Tibial nerve (tissue), 4 donors: ENCODE results near the gene NOS1. TPM values are rescaled to one million over a fixed set of nuclear protein-coding genes. Genes with fewer than 3 reads are reported as not detected.

Experiments
- DNase-seq, 2 donors: peaks; one replicate each; pipeline ENCODE4 v3.0.0-alpha.2; 2019; ENCODE audit warnings: low spot score in 2 of 2
- H3K27ac ChIP-seq, 4 donors: fragments of 200-600 bp; sonication (generic) in 3 of 4; one replicate each; pipeline ENCODE4 v1.5.1; 2017 to 2019; ENCODE audit warnings: mild to moderate bottlenecking in 1 of 4
- H3K27me3 ChIP-seq, 2 donors: fragments of 200-600 bp; sonication (generic) in 1 of 2; one replicate each; pipeline versions ENCODE4 v1.5.1 to v1.6.0; 2017 to 2019
- H3K36me3 ChIP-seq, 3 donors: fragments of 200-600 bp; sonication (generic); one replicate each; pipeline ENCODE4 v1.5.1; 2018 to 2019
- H3K4me1 ChIP-seq, 4 donors: fragments of 200-600 bp; sonication (generic) in 3 of 4; one replicate each; pipeline ENCODE4 v1.5.1; 2017 to 2019
- H3K4me3 ChIP-seq, 4 donors: fragments of 200-600 bp; sonication (generic) in 3 of 4; one replicate each; pipeline ENCODE4 v1.5.1; 2017 to 2019; ENCODE audit warnings: mild to moderate bottlenecking in 1 of 4, moderate library complexity in 1 of 4
- H3K9me3 ChIP-seq, 4 donors: fragments of 200-600 bp; sonication (generic) in 3 of 4; one replicate each; pipeline ENCODE4 v1.5.1; 2017 to 2019
- EP300 ChIP-seq, 2 donors: sonication (generic); formaldehyde crosslinking; IDR thresholded peaks; one replicate each; pipeline ENCODE4 v1.6.1; 2017; ENCODE audit warnings: antibody characterized with exemption in 2 of 2, mild to moderate bottlenecking in 1 of 2
- POLR2A ChIP-seq, 2 donors: fragments of 450-650 bp; IDR thresholded peaks; one replicate each; pipeline ENCODE4 v1.6.1; 2017; ENCODE audit warnings: antibody characterized with exemption in 2 of 2, mild to moderate bottlenecking in 2 of 2, moderate library complexity in 2 of 2
- WGBS, 2 donors: methylation state at CpG; one replicate each; pipeline ENCODE4 v1.1.5; 2018; 5-methylcytosine and 5-hydroxymethylcytosine counted together
- total RNA-seq, 4 donors: library from RNA; depleted of rRNA; stranded (reverse); fragments of >200 nt; gene quantifications; one replicate each; pipeline ENCODE4 v1.1.0, GENCODE V29; 2016
- TF ChIP-seq, protein P1 (sequence below), 5 experiments: fragments of 200-600 bp in 3 of 5; fragments of 450-650 bp in 2 of 5; sonication (generic) in 3 of 5; IDR thresholded peaks; one replicate each; pipeline ENCODE4 v1.5.1; 2016 to 2019; ENCODE audit warnings: antibody characterized with exemption in 5 of 5, mild to moderate bottlenecking in 3 of 5, moderate library complexity in 2 of 5

NOS1 gene
- total RNA-seq, 4 donors from 2014 or later = 6.9 to 32.4 (median 28.1) TPM

- H3K4me3 ChIP-seq = no peak overlapping the region
- no peak for TF ChIP-seq POLR2A (IDR thresholded peaks at IDR 0.05)
- TF ChIP-seq, protein P1, sequence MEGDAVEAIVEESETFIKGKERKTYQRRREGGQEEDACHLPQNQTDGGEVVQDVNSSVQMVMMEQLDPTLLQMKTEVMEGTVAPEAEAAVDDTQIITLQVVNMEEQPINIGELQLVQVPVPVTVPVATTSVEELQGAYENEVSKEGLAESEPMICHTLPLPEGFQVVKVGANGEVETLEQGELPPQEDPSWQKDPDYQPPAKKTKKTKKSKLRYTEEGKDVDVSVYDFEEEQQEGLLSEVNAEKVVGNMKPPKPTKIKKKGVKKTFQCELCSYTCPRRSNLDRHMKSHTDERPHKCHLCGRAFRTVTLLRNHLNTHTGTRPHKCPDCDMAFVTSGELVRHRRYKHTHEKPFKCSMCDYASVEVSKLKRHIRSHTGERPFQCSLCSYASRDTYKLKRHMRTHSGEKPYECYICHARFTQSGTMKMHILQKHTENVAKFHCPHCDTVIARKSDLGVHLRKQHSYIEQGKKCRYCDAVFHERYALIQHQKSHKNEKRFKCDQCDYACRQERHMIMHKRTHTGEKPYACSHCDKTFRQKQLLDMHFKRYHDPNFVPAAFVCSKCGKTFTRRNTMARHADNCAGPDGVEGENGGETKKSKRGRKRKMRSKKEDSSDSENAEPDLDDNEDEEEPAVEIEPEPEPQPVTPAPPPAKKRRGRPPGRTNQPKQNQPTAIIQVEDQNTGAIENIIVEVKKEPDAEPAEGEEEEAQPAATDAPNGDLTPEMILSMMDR (IDR thresholded peaks at IDR 0.05) = no peak
- no peak for TF ChIP-seq EP300 (IDR thresholded peaks at IDR 0.05)
- H3K27ac ChIP-seq = no peak overlapping the region
- WGBS, 2 donors = 90 to 93% methylated on average over 7 of the region's 7 CpGs
- no peak for DNase-seq
- no peaks in the 10 kb centered on the region for H3K4me1 ChIP-seq
- no peaks in the 10 kb centered on the region for H3K36me3 ChIP-seq
- H3K9me3 ChIP-seq = peaks cover 0 to 20% (median 0%) of the 10 kb centered on the region in 4 donors
- no peaks in the 10 kb centered on the region for H3K27me3 ChIP-seq
These were observed 63.2 kb downstream of the NOS1 start for GRCh38 chr12:117298191-117298590.

DNA sequence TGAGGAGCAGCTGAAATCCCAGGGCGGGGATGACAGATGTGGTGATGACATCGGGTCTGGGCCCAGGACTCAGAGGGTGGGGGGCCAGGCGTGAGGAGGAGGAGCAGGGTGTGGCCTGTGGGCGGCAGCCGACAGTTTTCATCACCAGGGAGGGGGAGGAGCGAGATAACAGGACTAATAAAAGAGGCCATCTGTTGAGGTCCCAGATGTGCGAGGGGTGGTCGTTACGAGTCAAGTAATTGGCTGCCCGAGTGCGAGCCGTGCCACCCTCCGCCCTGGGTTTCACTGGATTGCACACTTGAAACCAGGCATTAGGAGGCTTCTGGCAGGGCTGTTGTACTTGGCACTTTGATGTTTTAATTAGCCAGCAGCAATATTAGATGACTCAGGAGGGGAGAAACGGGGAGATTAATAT, 67.2 kb downstream of the NOS1 start:
- Histone ChIP-seq H3K9me3 (peaks cover 0 to 24% (median 0%) of the 10 kb centered on the region in 4 donors), H3K4me3 (no peak overlapping the region), H3K27ac (no peak overlapping the region), H3K4me1 (no peaks in the 10 kb centered on the region), H3K27me3 (no peaks in the 10 kb centered on the region), H3K36me3 (no peaks in the 10 kb centered on the region)
- no peak for DNase-seq
- WGBS, 2 donors = 6 to 11% methylated on average over 14 of the region's 14 CpGs
- TF ChIP-seq EP300 (IDR thresholded peaks at IDR 0.05) (no peak), POLR2A (IDR thresholded peaks at IDR 0.05) (no peak)
- TF ChIP-seq, protein P1 (IDR thresholded peaks at IDR 0.05) = no peak

DNA sequence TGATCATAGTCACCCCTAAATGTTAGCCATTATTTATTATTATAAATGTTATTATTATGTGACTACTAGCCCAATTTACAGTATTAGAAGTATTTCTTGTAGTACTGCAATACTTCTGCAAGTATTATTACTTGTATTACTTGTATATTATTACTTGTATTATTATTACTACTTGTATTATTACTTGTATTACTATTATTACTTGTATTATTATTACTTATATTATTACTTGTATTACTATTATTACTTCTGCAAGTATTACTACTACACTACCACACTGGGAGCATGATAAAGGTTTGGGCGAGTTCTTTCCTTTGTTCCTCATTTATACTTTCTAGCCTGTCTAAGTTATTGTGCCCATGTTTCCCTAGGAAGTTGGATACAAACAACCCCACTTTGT, 67.9 kb downstream of the NOS1 start:
- 58 to 83% methylated on average over 1 of the region's 1 CpG for WGBS, 2 donors
- H3K4me1 ChIP-seq = no peaks in the 10 kb centered on the region
- no peak overlapping the region for H3K4me3 ChIP-seq
- TF ChIP-seq, protein P1 (IDR thresholded peaks at IDR 0.05) = no peak
- TF ChIP-seq POLR2A (IDR thresholded peaks at IDR 0.05) (no peak), EP300 (IDR thresholded peaks at IDR 0.05) (no peak)
- no peaks in the 10 kb centered on the region for H3K27me3 ChIP-seq
- no peak for DNase-seq
- no peak overlapping the region for H3K27ac ChIP-seq
- peaks cover 0 to 27% (median 0%) of the 10 kb centered on the region in 4 donors for H3K9me3 ChIP-seq
- H3K36me3 ChIP-seq = no peaks in the 10 kb centered on the region

DNA sequence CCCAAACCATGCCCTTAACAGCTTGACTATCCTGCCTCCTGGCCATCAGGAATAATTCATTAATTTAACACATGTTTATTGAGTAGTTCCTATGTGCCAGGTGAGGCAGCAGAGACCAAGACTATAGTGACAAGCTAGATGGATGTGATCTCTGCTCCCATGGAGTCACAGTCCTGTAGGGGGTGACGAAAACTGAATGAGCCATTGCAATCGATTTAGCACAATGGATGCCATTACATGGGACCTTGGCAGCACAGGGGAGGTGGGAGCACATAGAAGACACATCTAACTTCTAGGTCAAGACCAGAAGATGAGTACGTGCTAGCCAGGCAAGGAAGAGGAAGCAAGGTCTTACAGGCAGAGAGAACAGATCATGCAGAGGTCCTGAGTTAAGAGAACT, 68.7 kb downstream of the NOS1 start:
- H3K27ac ChIP-seq = no peak overlapping the region
- DNase-seq = no peak
- TF ChIP-seq, protein P1 (IDR thresholded peaks at IDR 0.05) = no peak
- TF ChIP-seq EP300 (IDR thresholded peaks at IDR 0.05) (no peak), POLR2A (IDR thresholded peaks at IDR 0.05) (no peak)
- no peaks in the 10 kb centered on the region for H3K27me3 ChIP-seq
- no peaks in the 10 kb centered on the region for H3K36me3 ChIP-seq
- 87 to 88% methylated on average over 3 of the region's 3 CpGs for WGBS, 2 donors
- no peak overlapping the region for H3K4me3 ChIP-seq
- no peaks in the 10 kb centered on the region for H3K4me1 ChIP-seq
- peaks cover 0 to 26% (median 0%) of the 10 kb centered on the region in 4 donors for H3K9me3 ChIP-seq

DNA sequence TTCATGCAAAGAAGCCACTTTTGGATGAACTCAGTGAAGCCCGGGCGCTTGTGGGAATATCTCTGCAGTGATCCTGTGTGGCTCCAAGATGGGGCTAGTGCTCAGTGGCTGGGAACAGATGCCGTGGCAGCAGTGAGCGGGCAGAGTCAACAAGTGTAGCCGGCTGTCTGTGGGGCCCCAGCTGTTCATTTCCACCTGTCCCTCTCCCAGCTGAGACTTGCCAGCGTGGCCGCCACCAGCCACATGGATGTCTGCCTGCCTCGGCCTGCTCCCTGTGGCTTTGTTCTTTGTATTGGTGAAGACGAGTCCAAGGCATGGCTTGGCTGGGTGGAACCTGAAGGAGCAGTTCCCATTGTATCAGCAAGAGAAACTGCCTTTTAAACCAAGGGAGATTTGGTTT, 77.3 kb downstream of the NOS1 start:
- Histone ChIP-seq H3K27ac (no peak overlapping the region), H3K27me3 (no peaks in the 10 kb centered on the region), H3K36me3 (no peaks in the 10 kb centered on the region), H3K4me1 (no peaks in the 10 kb centered on the region), H3K9me3 (peaks cover 0 to 5% (median 0%) of the 10 kb centered on the region in 4 donors), H3K4me3 (no peak overlapping the region)
- DNase-seq = no peak
- no peak for TF ChIP-seq POLR2A (IDR thresholded peaks at IDR 0.05)
- TF ChIP-seq EP300 (IDR thresholded peaks at IDR 0.05) = no peak
- TF ChIP-seq, protein P1 (IDR thresholded peaks at IDR 0.05) = no peak
- WGBS, 2 donors = 63 to 78% methylated on average over 7 to 9 of the region's 9 CpGs
